H1 (cell line): ENCODE measurements around the gene TCN2. TPM values are rescaled to one million over a fixed set of nuclear protein-coding genes. Genes with fewer than 3 reads are reported as not detected.
"Not testable (repeated sequence)": the region's sequence is repeated elsewhere in the genome, so short reads cannot be mapped to it uniquely, and the experiment has no call there.

ENCODE experiments used
- CTCF ChIA-PET: fragments of 300-600 bp; sonication (Branson Sonifier 250); formaldehyde crosslinking; loops from one replicate; lab custom pipeline; 2021; ENCODE audit not compliant: partially characterized antibody; lab: Charles Lee
- POLR2A ChIA-PET: fragments of 300-600 bp; sonication (Branson Sonifier 250); formaldehyde crosslinking; loops from one replicate; lab custom pipeline; 2021; ENCODE audit warnings: inconsistent platforms; ENCODE audit not compliant: partially characterized antibody; lab: Charles Lee
- DNase-seq, 2 experiments: peaks; one replicate each; pipeline versions ENCODE4 v3.0.0 to v3.0.0-alpha.2; 2010 to 2022; ENCODE audit warnings: low spot score in 2 of 2, low read depth in 1 of 2, mixed read lengths in 1 of 2
- FAIRE-seq: peaks from 2 replicates; lab custom pipeline; 2011; peaks lifted over from hg19 to GRCh38; lab: Jason Lieb, UNC
- H2AFZ ChIP-seq: 2 replicates; pipeline ENCODE4 v1.8.1; 2012; ENCODE audit warnings: low read length, inconsistent platforms
- H2AK5ac ChIP-seq: 2 replicates; pipeline ENCODE4 v1.6.1; 2013; ENCODE audit warnings: low read depth, low read length
- H2BK120ac ChIP-seq: replicated peaks from 2 replicates; pipeline ENCODE3; 2013; ENCODE audit warnings: low read depth, low read length, inconsistent platforms
- H2BK12ac ChIP-seq: 2 replicates; pipeline ENCODE4 v1.6.1; 2013; ENCODE audit warnings: low read depth, low read length
- H2BK15ac ChIP-seq: 2 replicates; pipeline ENCODE4 v1.6.1; 2013; ENCODE audit warnings: low read length
- H2BK20ac ChIP-seq: 2 replicates; pipeline ENCODE4 v1.6.1; 2013; ENCODE audit warnings: low read length
- H2BK5ac ChIP-seq: 2 replicates; pipeline ENCODE4 v1.6.1; 2013; ENCODE audit warnings: low read depth, low read length
- H3K14ac ChIP-seq: 2 replicates; pipeline ENCODE4 v1.6.1; 2013; ENCODE audit warnings: inconsistent platforms; ENCODE audit not compliant: insufficient read length
- H3K18ac ChIP-seq: 2 replicates; pipeline ENCODE4 v1.6.1; 2013; ENCODE audit warnings: low read length; ENCODE audit errors: extremely low read depth
- H3K23ac ChIP-seq: 2 replicates; pipeline ENCODE4 v1.6.1; 2013; ENCODE audit warnings: inconsistent platforms; ENCODE audit not compliant: insufficient read length
- H3K23me2 ChIP-seq: 2 replicates; pipeline ENCODE4 v1.6.1; 2013; ENCODE audit warnings: low read depth, low read length
- H3K27ac ChIP-seq: 2 replicates; pipeline ENCODE4 v1.6.1; 2011; ENCODE audit warnings: low read depth, low read length, inconsistent platforms
- H3K27me3 ChIP-seq, 4 experiments: replicated peaks in 1 of 4; 1 replicate in 1 of 4; 2 replicates in 3 of 4; pipeline versions ENCODE4 v1.6.1 to v1.8.1; 2011 to 2013; ENCODE audit warnings: low read length in 3 of 4, mild to moderate bottlenecking in 3 of 4, inconsistent platforms in 2 of 4, mixed read lengths in 2 of 4, moderate library complexity in 1 of 4; ENCODE audit not compliant: control insufficient read depth in 3 of 4, insufficient read depth in 3 of 4; ENCODE audit errors: extremely low read depth in 1 of 4
- H3K36me3 ChIP-seq, 4 experiments: 2 replicates each; pipeline versions ENCODE4 v1.6.1 to v1.8.1; 2011 to 2013; ENCODE audit warnings: mild to moderate bottlenecking in 4 of 4, low read length in 3 of 4, moderate library complexity in 2 of 4, control low read depth in 1 of 4, inconsistent platforms in 1 of 4; ENCODE audit not compliant: insufficient read depth in 4 of 4, control insufficient read depth in 2 of 4
- H3K4ac ChIP-seq: replicated peaks from 2 replicates; pipeline ENCODE3; 2013; ENCODE audit warnings: low read length, low read depth, mixed read lengths, inconsistent platforms; ENCODE audit not compliant: insufficient read length
- H3K4me1 ChIP-seq, 4 experiments: replicated peaks in 1 of 4; 1 replicate in 1 of 4; 2 replicates in 3 of 4; pipeline versions ENCODE4 v1.6.1 to v1.8.1; 2011 to 2013; ENCODE audit warnings: low read length in 3 of 4, inconsistent platforms in 2 of 4, mixed read lengths in 1 of 4; ENCODE audit not compliant: insufficient read depth in 4 of 4, control insufficient read depth in 3 of 4
- H3K4me2 ChIP-seq, 2 experiments: 2 replicates each; pipeline versions ENCODE4 v1.6.1 to v1.8.1; 2011 to 2013; ENCODE audit warnings: low read depth in 2 of 2, low read length in 2 of 2, control low read depth in 1 of 2, inconsistent platforms in 1 of 2, mild to moderate bottlenecking in 1 of 2; ENCODE audit not compliant: insufficient read depth in 1 of 2
- H3K4me3 ChIP-seq, 4 experiments: fragments of 200-600, 300-600 bp in 1 of 4; sonication (generic), shearing (Covaris generic), sonication (Bioruptor Twin) in 1 of 4; 2 replicates each; pipeline versions ENCODE4 v1.5.1 to v1.8.1; 2011 to 2016; ENCODE audit warnings: low read length in 4 of 4, low read depth in 3 of 4, control low read depth in 2 of 4, inconsistent platforms in 2 of 4, mild to moderate bottlenecking in 2 of 4, mixed read lengths in 1 of 4, moderate library complexity in 1 of 4; ENCODE audit not compliant: insufficient read depth in 2 of 4; ENCODE audit errors: extremely low read depth in 1 of 4
- H3K56ac ChIP-seq: replicated peaks from 2 replicates; pipeline ENCODE3; 2013; ENCODE audit warnings: low read depth, mild to moderate bottlenecking, mixed read lengths, low read length, inconsistent platforms; ENCODE audit not compliant: insufficient read length
- H3K79me1 ChIP-seq: 2 replicates; pipeline ENCODE4 v1.6.1; 2013; ENCODE audit warnings: low read depth, low read length, control low read depth
- H3K79me2 ChIP-seq, 2 experiments: 2 replicates each; pipeline versions ENCODE4 v1.6.1 to v1.8.1; 2012 to 2013; ENCODE audit warnings: low read length in 2 of 2, mild to moderate bottlenecking in 2 of 2, inconsistent platforms in 1 of 2; ENCODE audit not compliant: insufficient read depth in 2 of 2, control insufficient read depth in 1 of 2
- H3K9ac ChIP-seq, 4 experiments: replicated peaks in 1 of 4; 1 replicate in 1 of 4; 2 replicates in 3 of 4; pipeline versions ENCODE4 v1.6.1 to v1.8.1; 2011 to 2013; ENCODE audit warnings: low read depth in 3 of 4, low read length in 3 of 4, control low read depth in 2 of 4, mild to moderate bottlenecking in 2 of 4, moderate library complexity in 2 of 4, inconsistent platforms in 1 of 4; ENCODE audit errors: extremely low read depth in 1 of 4
- H3K9me3 ChIP-seq, 2 experiments: 2 replicates each; pipeline versions ENCODE4 v1.6.1 to v1.8.1; 2012 to 2013; ENCODE audit warnings: mild to moderate bottlenecking in 2 of 2, moderate library complexity in 2 of 2, control low read depth in 1 of 2, inconsistent platforms in 1 of 2, low read depth in 1 of 2, low read length in 1 of 2, mixed read lengths in 1 of 2; ENCODE audit not compliant: insufficient read depth in 2 of 2
- H4K20me1 ChIP-seq, 2 experiments: replicated peaks in 1 of 2; 2 replicates each; pipeline versions ENCODE3 to v1.8.1; 2011 to 2013; ENCODE audit warnings: inconsistent platforms in 2 of 2, low read length in 2 of 2, mild to moderate bottlenecking in 1 of 2; ENCODE audit not compliant: insufficient read depth in 2 of 2, control insufficient read depth in 1 of 2
- H4K5ac ChIP-seq: 2 replicates; pipeline ENCODE4 v1.6.1; 2013; ENCODE audit warnings: low read length, low read depth, mixed read lengths, inconsistent platforms; ENCODE audit not compliant: insufficient read length
- H4K8ac ChIP-seq: 2 replicates; pipeline ENCODE4 v1.8.0; 2013; ENCODE audit warnings: mild to moderate bottlenecking, moderate library complexity, low read length, inconsistent platforms; ENCODE audit not compliant: insufficient read depth; ENCODE audit errors: extremely low read depth
- H4K91ac ChIP-seq: replicated peaks from 2 replicates; pipeline ENCODE3; 2013; ENCODE audit warnings: low read length, mixed read lengths, inconsistent platforms; ENCODE audit not compliant: insufficient read length
- WGBS, 2 experiments: shearing (Covaris generic) in 1 of 2; methylation state at CpG; one replicate each; pipeline versions ENCODE4 v1.1.6 to v1.1.7; 2013 to 2015; ENCODE audit warnings: low lambda C conversion rate in 2 of 2, mixed read lengths in 2 of 2, inconsistent platforms in 1 of 2, low coverage in 1 of 2, missing lambda C conversion rate in 1 of 2; ENCODE audit not compliant: insufficient replicate concordance in 2 of 2, insufficient coverage in 1 of 2, insufficient read length in 1 of 2; ENCODE audit errors: extremely low coverage in 1 of 2, missing lambda C conversion rate in 1 of 2; 5-methylcytosine and 5-hydroxymethylcytosine counted together
- polyA plus RNA-seq, 7 experiments: library from polyadenylated mRNA; depleted of rRNA in 3 of 7; stranded (reverse) in 5 of 7; unstranded in 2 of 7; fragments of >200 nt in 5 of 7; fragments of 200-250 nt in 2 of 7; gene quantifications; 1 replicate in 5 of 7; 2 replicates in 1 of 7; 4 replicates in 1 of 7; pipeline versions ENCODE4 v1.2.1 to v1.2.3, GENCODE V29; 2011 to 2013; ENCODE audit warnings: missing spikeins in 2 of 7, mixed read lengths in 2 of 7
- total RNA-seq: library from RNA; stranded (reverse); fragmentation: NEBNext Ultra II Directional; extraction: Animal tissue kit (Norgen Biotek cat#: 25700); gene quantifications from 2 replicates; pipeline ENCODE4 v1.2.1, GENCODE V29; 2021

Gene TCN2
- total and polyA plus RNA-seq, 2 of the 8 experiments (the other 6 are each of a cell fraction or from before 2014, with no cell fraction given): 30.0 to 87.8 TPM

DNA sequence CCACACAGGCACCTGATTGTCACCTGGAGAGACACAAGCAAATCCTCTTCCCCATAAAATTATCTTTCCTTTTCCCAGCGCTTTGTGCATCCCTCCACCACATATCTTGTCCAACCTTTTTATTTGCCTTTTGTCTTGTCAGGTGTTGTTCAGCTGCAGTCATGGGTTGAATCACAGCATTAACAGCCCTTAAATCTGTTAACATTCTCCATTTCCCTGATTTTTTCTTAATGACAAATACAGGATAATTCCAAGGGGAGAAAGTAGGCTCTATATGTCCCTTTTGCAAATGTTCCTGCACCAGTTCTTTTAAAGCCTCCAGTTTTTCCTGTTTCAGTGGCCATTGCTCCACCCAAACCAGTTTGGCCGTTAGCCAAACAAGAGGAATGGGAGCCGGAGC, 69.6 kb downstream of the TCN2 start:
- H3K9ac ChIP-seq, H4K91ac ChIP-seq, H4K5ac ChIP-seq, H3K9me3 ChIP-seq, H3K14ac ChIP-seq, DNase-seq, H3K4ac ChIP-seq, H2AK5ac ChIP-seq, H2BK20ac ChIP-seq, CTCF ChIA-PET, H3K27me3 ChIP-seq, H3K23me2 ChIP-seq, H3K23ac ChIP-seq, FAIRE-seq, H3K36me3 ChIP-seq, H3K79me1 ChIP-seq, H4K8ac ChIP-seq, H3K18ac ChIP-seq, H3K4me1 ChIP-seq, H3K27ac ChIP-seq, H2AFZ ChIP-seq, H4K20me1 ChIP-seq, H2BK12ac ChIP-seq, H2BK15ac ChIP-seq, H3K56ac ChIP-seq, H2BK120ac ChIP-seq, H3K4me2 ChIP-seq, H3K4me3 ChIP-seq, POLR2A ChIA-PET, H3K79me2 ChIP-seq, H2BK5ac ChIP-seq: not testable (repeated sequence)
- 91% methylated on average over 3 of the region's 3 CpGs; no CpG with 5 or more reads in 1 of the 2 experiments for WGBS, 2 experiments

Other genes starting within 250 kb of the TCN2 start
- gene RNF215, start 219.8 kb upstream of the TCN2 start, total RNA-seq: 15.3 and 19.0 TPM in 2 replicates
- gene RNF215, start 219.8 kb upstream of the TCN2 start, polyA plus RNA-seq (2011; rRNA removed): 13.1 and 16.4 TPM in 2 replicates
- 2.8 and 4.3 TPM in 2 replicates for gene SEC14L2, start 210.2 kb upstream of the TCN2 start, total RNA-seq
- 1.8 and 3.2 TPM in 2 replicates for gene SEC14L2, start 210.2 kb upstream of the TCN2 start, polyA plus RNA-seq (2011; rRNA removed)
- 59.8 and 66.4 TPM in 2 replicates for gene MTFP1, start 181.4 kb upstream of the TCN2 start, total RNA-seq
- 98.8 and 120 TPM in 2 replicates for gene MTFP1, start 181.4 kb upstream of the TCN2 start, polyA plus RNA-seq (2011; rRNA removed)
- gene SEC14L3, start 135.2 kb upstream of the TCN2 start, total RNA-seq: not detected in 2 replicates
- not detected in 2 replicates for gene SEC14L3, start 135.2 kb upstream of the TCN2 start, polyA plus RNA-seq (2011; rRNA removed)
- 3.9 and 4.9 TPM in 2 replicates for gene SEC14L4, start 101.5 kb upstream of the TCN2 start, total RNA-seq
- gene SEC14L4, start 101.5 kb upstream of the TCN2 start, polyA plus RNA-seq (2011; rRNA removed): 2.6 and 2.9 TPM in 2 replicates
- gene SEC14L6, start 60.4 kb upstream of the TCN2 start, total RNA-seq: 0.63 and 0.80 TPM in 2 replicates
- gene SEC14L6, start 60.4 kb upstream of the TCN2 start, polyA plus RNA-seq (2011; rRNA removed): 1.9 and 2.1 TPM in 2 replicates
- 10.5 and 11.0 TPM in 2 replicates for gene GAL3ST1, start 32.5 kb upstream of the TCN2 start, total RNA-seq
- 32.1 and 32.5 TPM in 2 replicates for gene GAL3ST1, start 32.5 kb upstream of the TCN2 start, polyA plus RNA-seq (2011; rRNA removed)
- gene PES1, start 15.3 kb upstream of the TCN2 start, total RNA-seq: 121 and 133 TPM in 2 replicates
- gene PES1, start 15.3 kb upstream of the TCN2 start, polyA plus RNA-seq (2011; rRNA removed): 191 and 247 TPM in 2 replicates
- 5.1 TPM in 2 replicates for gene SLC35E4, start 28.6 kb downstream of the TCN2 start, total RNA-seq
- 5.6 and 7.8 TPM in 2 replicates for gene SLC35E4, start 28.6 kb downstream of the TCN2 start, polyA plus RNA-seq (2011; rRNA removed)
- 2.6 and 3.6 TPM in 2 replicates for gene DUSP18, start 60.7 kb downstream of the TCN2 start, total RNA-seq
- 7.3 and 8.3 TPM in 2 replicates for gene DUSP18, start 60.7 kb downstream of the TCN2 start, polyA plus RNA-seq (2011; rRNA removed)
- gene OSBP2, start 87.7 kb downstream of the TCN2 start, total RNA-seq: 3.4 and 3.7 TPM in 2 replicates
- 3.4 and 4.5 TPM in 2 replicates for gene OSBP2, start 87.7 kb downstream of the TCN2 start, polyA plus RNA-seq (2011; rRNA removed)